ENCODE data around the gene NACC2.

The NACC2 gene

DNA sequence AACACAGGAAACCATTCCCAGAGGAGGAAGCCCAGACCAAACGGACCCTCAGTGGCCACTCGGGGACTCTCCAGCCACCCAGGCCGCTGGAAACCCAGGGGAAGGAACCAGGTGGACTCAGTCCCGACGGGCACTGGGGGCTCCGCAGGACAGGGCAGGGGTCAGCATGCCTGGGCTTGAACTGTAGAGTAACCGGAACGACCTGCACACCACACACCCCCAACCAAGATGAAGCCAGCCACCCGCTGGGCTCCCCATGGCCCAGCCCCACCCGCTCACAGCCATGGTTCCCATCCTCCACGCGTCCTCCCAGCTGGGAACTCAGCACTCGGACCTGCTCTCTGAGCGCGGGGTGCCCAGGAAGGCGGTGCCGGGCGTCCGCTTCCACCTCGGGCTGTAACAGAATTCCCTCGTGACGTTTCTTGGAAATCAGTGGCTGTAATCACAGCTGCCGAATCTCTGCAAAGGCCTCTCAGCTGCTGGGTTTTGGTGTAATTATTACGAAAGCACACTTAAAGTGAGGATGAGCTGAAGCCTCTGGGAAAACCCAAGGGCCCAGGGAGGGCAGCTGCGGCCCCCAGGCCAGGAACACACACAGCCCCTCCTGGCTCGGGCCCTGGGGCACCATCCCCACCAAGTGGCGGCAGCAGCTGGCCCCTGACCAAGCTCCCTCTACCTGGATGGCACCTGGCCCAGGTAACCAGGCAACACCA, 13.8 kb downstream of the NACC2 start:
- TF ChIP-seq, protein P1, sequence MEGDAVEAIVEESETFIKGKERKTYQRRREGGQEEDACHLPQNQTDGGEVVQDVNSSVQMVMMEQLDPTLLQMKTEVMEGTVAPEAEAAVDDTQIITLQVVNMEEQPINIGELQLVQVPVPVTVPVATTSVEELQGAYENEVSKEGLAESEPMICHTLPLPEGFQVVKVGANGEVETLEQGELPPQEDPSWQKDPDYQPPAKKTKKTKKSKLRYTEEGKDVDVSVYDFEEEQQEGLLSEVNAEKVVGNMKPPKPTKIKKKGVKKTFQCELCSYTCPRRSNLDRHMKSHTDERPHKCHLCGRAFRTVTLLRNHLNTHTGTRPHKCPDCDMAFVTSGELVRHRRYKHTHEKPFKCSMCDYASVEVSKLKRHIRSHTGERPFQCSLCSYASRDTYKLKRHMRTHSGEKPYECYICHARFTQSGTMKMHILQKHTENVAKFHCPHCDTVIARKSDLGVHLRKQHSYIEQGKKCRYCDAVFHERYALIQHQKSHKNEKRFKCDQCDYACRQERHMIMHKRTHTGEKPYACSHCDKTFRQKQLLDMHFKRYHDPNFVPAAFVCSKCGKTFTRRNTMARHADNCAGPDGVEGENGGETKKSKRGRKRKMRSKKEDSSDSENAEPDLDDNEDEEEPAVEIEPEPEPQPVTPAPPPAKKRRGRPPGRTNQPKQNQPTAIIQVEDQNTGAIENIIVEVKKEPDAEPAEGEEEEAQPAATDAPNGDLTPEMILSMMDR (IDR thresholded peaks at IDR 0.05; ENCODE audit: extremely low read depth, insufficient read depth, missing control alignments): no peak
- DNase-seq (ENCODE audit: low spot score): no peak
- in situ Hi-C loops (cut with MboI; ENCODE audit: low pct_unique_long_range_greater_than_20kb, low sequenced_read_pairs, unreplicated experiment): no loop called here

DNA sequence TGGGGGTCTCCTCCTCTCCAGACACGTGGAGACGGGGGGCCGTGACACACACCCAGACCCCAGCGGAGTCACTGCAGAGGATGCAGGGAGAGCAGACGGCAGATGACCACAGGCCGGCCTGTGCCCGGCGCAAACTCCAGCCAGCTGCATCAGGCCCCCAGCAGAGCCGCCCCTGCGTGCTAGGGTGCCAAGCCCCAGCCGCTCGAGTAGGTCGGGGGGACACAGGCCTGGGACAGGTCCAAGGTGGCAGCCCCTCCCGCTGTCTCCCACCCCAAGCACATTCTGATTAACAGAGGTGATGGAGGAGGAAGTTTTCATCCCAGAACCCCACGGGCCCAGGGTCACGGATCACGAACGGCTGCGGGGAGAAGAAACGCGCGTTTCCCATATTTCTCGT, 14.4 kb downstream of the NACC2 start:
- DNase-seq (ENCODE audit: low spot score): no peak
- TF ChIP-seq, protein P1 (IDR thresholded peaks at IDR 0.05; ENCODE audit: extremely low read depth, insufficient read depth, missing control alignments): no peak
- in situ Hi-C loops (cut with MboI; ENCODE audit: low pct_unique_long_range_greater_than_20kb, low sequenced_read_pairs, unreplicated experiment): no loop called here

DNA sequence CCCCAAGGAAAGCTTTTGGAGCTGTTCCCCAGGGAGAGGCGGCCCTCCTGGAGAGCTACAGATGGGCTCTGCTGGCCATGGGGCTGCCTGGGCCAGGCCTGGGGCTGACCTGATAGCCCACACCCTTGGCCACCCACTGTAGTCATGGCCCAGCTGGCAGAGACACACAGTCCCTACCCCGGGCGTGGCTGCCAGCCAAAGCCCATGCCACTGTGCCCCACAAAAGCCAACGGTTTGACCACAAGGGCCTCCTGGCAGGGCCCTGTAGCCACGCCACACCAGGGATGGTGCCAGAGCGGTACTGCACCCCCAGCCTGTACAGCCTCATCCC, 15.2 kb downstream of the NACC2 start:
- in situ Hi-C loops (cut with MboI; ENCODE audit: low pct_unique_long_range_greater_than_20kb, low sequenced_read_pairs, unreplicated experiment): no loop called here
- DNase-seq (ENCODE audit: low spot score): no peak
- TF ChIP-seq, protein P1 (IDR thresholded peaks at IDR 0.05; ENCODE audit: extremely low read depth, insufficient read depth, missing control alignments): no peak

DNA sequence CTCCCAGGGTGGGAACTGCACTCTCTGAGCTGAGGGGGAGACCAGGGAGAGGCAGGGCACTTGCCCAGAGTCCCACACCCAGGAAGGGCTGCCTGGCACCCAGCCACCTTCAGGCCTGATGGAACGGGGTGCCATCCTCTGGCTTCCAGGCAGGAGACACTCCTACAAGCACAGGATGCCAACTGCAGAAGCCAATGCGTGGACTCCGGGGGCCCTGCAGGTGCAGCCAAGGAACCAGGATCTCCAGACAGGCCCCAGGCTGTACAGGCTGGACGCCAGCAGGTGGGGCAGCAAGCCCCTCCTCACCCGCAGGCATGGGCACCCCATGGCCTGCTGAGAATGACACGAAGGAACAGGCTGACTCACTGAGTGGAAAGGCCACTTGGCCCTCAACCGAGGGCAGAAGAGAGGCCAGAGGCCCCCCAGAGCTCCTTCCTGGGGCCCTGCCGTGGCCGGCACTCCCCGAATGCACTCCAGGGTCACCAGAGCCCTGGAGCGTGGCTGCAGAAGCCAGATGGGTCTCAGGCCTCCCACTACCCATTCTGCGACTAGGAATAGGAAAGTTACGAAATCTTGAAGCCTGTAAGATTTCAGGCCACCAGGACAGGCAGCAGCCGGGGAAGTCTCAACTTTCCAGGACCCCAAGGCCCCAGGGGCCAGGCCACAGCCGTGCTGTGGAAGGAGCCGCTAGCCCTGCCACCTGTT, 15.7 kb downstream of the NACC2 start:
- DNase-seq (ENCODE audit: low spot score): no peak
- TF ChIP-seq, protein P1 (IDR thresholded peaks at IDR 0.05; ENCODE audit: extremely low read depth, insufficient read depth, missing control alignments): no peak
- in situ Hi-C loops (cut with MboI; ENCODE audit: low pct_unique_long_range_greater_than_20kb, low sequenced_read_pairs, unreplicated experiment): no loop called here

DNA sequence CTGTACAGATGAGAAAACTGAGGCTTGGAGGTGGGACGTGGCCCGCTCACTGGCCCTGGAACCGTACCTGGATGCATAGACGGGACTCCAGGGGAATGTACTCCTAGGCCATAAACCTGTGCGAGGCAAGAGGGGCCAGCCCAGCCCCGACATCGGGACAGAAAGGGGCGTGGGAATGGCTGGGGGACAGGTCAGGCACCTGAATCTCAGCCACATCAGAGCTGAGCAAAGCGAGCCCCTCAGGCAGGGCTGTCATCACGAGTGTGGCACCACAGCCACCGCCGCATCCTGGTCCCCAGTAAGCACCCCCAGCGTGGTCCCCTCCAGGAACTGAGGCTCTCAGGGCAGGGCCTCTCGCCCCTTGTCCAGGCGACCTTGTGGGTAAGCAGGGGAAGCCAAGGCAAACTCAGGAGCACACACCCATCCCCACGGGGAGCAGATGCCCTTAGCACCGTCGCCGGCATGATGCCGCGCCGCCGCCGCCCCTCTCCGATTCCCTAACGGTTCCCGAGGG, 16.5 kb downstream of the NACC2 start:
- in situ Hi-C loops (cut with MboI; ENCODE audit: low pct_unique_long_range_greater_than_20kb, low sequenced_read_pairs, unreplicated experiment): no loop called here
- TF ChIP-seq, protein P1 (IDR thresholded peaks at IDR 0.05; ENCODE audit: extremely low read depth, insufficient read depth, missing control alignments): no peak
- DNase-seq (ENCODE audit: low spot score): no peak

DNA sequence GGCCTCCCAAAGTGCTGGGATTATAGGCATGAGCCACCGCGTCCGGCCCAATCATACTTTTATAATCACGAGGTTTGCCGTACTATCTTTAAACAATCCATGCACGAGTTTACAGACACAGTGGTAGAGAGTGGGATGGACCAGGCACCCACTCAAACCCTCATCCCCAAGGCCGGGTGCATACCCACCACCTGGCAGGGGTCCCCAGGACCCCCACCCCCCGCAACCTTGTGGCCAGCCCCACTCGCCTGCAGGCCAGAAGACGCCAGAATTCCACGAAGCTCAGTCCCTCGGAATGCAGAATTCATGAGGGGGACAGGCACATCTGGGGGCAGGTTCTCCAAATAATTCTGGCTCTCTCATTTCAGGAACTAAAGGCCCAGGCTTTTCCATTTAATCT, 17.1 kb downstream of the NACC2 start:
- TF ChIP-seq, protein P1 (IDR thresholded peaks at IDR 0.05; ENCODE audit: extremely low read depth, insufficient read depth, missing control alignments): no peak
- in situ Hi-C loops (cut with MboI; ENCODE audit: low pct_unique_long_range_greater_than_20kb, low sequenced_read_pairs, unreplicated experiment): no loop called here
- no peak for DNase-seq (ENCODE audit: low spot score)

All from GM13977 (cell line).